ENCODE data around the gene HOXC10.

HOXC10 gene

GRCh38 chr12:53984901-53985691, at the start of gene HOXC10:
Gene HOXC10, plus strand, starts transcription at chr12:53985146. Its CDS starts 114 bp downstream, at chr12:53985260.
- DNase-seq = peak in 24 of 56 donors; percentile 1 to 66 (median 14)

- DNase-seq = no peak
These were observed 49.3 kb upstream of the HOXC10 start for GRCh38 chr12:53935383-53936341.

GRCh38 chr12:53937099-53937498, 47.8 kb upstream of the HOXC10 start:
- no peak for DNase-seq

GRCh38 chr12:53937596-53938325, 47.2 kb upstream of the HOXC10 start:
- no peak for DNase-seq

- DNase-seq = peak in 1 of 56 donors; percentile 15
These were observed 46.4 kb upstream of the HOXC10 start, which contains the start of gene HOXC13 for GRCh38 chr12:53938326-53939140. Gene HOXC13, plus strand, starts transcription at chr12:53938831. Its CDS starts 76 bp downstream, at chr12:53938907.

GRCh38 chr12:53939141-53940108, 45.5 kb upstream of the HOXC10 start:
- no peak for DNase-seq

GRCh38 chr12:53940443-53941014, 44.4 kb upstream of the HOXC10 start:
- no peak for DNase-seq

GRCh38 chr12:53941187-53941586, 43.8 kb upstream of the HOXC10 start:
- DNase-seq = no peak

- no peak for DNase-seq
These were observed 43.2 kb upstream of the HOXC10 start for GRCh38 chr12:53941750-53942149.

- no peak for DNase-seq
These were observed 42.4 kb upstream of the HOXC10 start for GRCh38 chr12:53942467-53942997.

- DNase-seq = no peak
These were observed 40.7 kb upstream of the HOXC10 start for GRCh38 chr12:53944209-53944608.

- DNase-seq = no peak
These were observed 39.8 kb upstream of the HOXC10 start for GRCh38 chr12:53944907-53945847.

- no peak for DNase-seq
These were observed 37.2 kb upstream of the HOXC10 start for GRCh38 chr12:53947743-53948142.

- no peak for DNase-seq
These were observed 36.0 kb upstream of the HOXC10 start for GRCh38 chr12:53948650-53949593.

- no peak for DNase-seq
These were observed 35.1 kb upstream of the HOXC10 start for GRCh38 chr12:53949631-53950436.

Data from nucleus accumbens (tissue), 56 donors.